ENCODE data around the gene AGAP3. TPM values are rescaled to one million over a fixed set of nuclear protein-coding genes. Genes with fewer than 3 reads are reported as not detected.

Gene AGAP3
- total RNA-seq, 1 experiment from 2014 or later, result 70.2 TPM

GRCh38 chr7:151148319-151149259 lies 62.3 kb downstream of the AGAP3 start:
- POLR2A ChIA-PET, result no interaction called here

DNA sequence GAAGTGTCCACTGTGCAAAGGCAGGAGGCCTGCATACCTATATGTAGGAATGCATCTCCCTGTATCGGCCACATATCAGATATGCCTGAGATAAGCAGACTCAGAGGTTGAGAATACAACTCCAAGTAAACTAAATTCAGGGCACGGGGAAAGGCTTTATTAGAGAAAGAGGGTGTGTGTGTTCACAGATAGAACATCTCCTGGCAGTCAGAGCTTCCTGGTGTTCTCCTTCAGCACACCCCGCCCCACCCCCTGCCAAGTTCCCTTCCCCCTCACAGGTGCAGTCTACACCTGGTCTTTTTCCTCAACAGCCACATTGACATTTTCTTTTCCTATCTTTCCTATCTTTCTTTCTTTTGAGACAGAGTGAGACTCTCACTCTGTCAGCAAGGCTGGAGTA lies 64.1 kb downstream of the AGAP3 start:
- no TSS peak for BruUV-seq (replicated peaks)
- H3K27me3 Mint-ChIP-seq (ENCODE audit: insufficient read depth, unreplicated experiment), result peaks cover 2% of the 10 kb centered on the region
- TF ChIP-seq, protein P1, sequence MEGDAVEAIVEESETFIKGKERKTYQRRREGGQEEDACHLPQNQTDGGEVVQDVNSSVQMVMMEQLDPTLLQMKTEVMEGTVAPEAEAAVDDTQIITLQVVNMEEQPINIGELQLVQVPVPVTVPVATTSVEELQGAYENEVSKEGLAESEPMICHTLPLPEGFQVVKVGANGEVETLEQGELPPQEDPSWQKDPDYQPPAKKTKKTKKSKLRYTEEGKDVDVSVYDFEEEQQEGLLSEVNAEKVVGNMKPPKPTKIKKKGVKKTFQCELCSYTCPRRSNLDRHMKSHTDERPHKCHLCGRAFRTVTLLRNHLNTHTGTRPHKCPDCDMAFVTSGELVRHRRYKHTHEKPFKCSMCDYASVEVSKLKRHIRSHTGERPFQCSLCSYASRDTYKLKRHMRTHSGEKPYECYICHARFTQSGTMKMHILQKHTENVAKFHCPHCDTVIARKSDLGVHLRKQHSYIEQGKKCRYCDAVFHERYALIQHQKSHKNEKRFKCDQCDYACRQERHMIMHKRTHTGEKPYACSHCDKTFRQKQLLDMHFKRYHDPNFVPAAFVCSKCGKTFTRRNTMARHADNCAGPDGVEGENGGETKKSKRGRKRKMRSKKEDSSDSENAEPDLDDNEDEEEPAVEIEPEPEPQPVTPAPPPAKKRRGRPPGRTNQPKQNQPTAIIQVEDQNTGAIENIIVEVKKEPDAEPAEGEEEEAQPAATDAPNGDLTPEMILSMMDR (IDR thresholded peaks at IDR 0.05; ENCODE audit: insufficient read depth in 1 of 2, low read depth in 1 of 2, low read length in 1 of 2, severe bottlenecking in 1 of 2, unreplicated experiment in 1 of 2), result no peak
- no peak overlapping the region for H3K27ac Mint-ChIP-seq (ENCODE audit: unreplicated experiment)
- Histone ChIP-seq H3K27me3 (replicated peaks; ENCODE audit: control insufficient read depth, insufficient read depth, low read length) (peaks cover 1% of the 10 kb centered on the region; the same call in 1 of the 2 replicates), H3K4me1 (no peaks in the 10 kb centered on the region), H3K36me3 (ENCODE audit: control insufficient read depth, insufficient read depth, low read length) (no peaks in the 10 kb centered on the region), H3K4me3 (ENCODE audit: low read depth, low read length) (no peak overlapping the region), H3K9me3 (no peaks in the 10 kb centered on the region)
- POLR2A ChIA-PET, result no interaction called here
- H3K9me3 Mint-ChIP-seq (ENCODE audit: unreplicated experiment), result no peaks in the 10 kb centered on the region
- peak in 1 of 2 experiments; percentile 10 for DNase-seq
- H3K4me3 Mint-ChIP-seq (ENCODE audit: unreplicated experiment), result no peak overlapping the region
- CTCF ChIA-PET, result no interaction called here
- peaks cover 6% of the 10 kb centered on the region for H3K36me3 Mint-ChIP-seq (ENCODE audit: insufficient read depth, unreplicated experiment)
- intact Hi-C loops (cut with micrococcal nuclease; ENCODE audit: unreplicated experiment), result no loop called here
- no peaks in the 10 kb centered on the region for H3K4me1 Mint-ChIP-seq (ENCODE audit: low read depth, unreplicated experiment)

More at GRCh38 chr7:151148319-151149259, 62.3 kb downstream of the AGAP3 start:
- intact Hi-C loops (cut with micrococcal nuclease; ENCODE audit: unreplicated experiment), result no loop called here
- Mint-ChIP-seq H3K27me3 (ENCODE audit: insufficient read depth, unreplicated experiment) (no peaks in the 10 kb centered on the region), H3K27ac (ENCODE audit: unreplicated experiment) (no peak overlapping the region), H3K9me3 (ENCODE audit: unreplicated experiment) (no peaks in the 10 kb centered on the region), H3K4me3 (ENCODE audit: unreplicated experiment) (no peak overlapping the region), H3K36me3 (ENCODE audit: insufficient read depth, unreplicated experiment) (peaks cover 10% of the 10 kb centered on the region), H3K4me1 (ENCODE audit: low read depth, unreplicated experiment) (no peaks in the 10 kb centered on the region)
- no peaks in the 10 kb centered on the region for H3K4me1 ChIP-seq
- no peaks in the 10 kb centered on the region for H3K27me3 ChIP-seq (replicated peaks; ENCODE audit: control insufficient read depth, insufficient read depth, low read length)
- CTCF ChIA-PET, result interaction anchor here (2.9 kb wide), 1 partner anchor 24 kb away, joined by 14 read pairs; no protein-coding TSS in a partner anchor
- TF ChIP-seq, protein P1 (IDR thresholded peaks at IDR 0.05; ENCODE audit: insufficient read depth in 1 of 2, low read depth in 1 of 2, low read length in 1 of 2, severe bottlenecking in 1 of 2, unreplicated experiment in 1 of 2), result no peak
- no peak overlapping the region for H3K4me3 ChIP-seq (ENCODE audit: low read depth, low read length)
- peaks cover 2% of the 10 kb centered on the region; the same call in 1 of the 2 replicates for H3K36me3 ChIP-seq (ENCODE audit: control insufficient read depth, insufficient read depth, low read length)
- H3K9me3 ChIP-seq, result no peaks in the 10 kb centered on the region
- DNase-seq, result no peak
- no TSS peak for BruUV-seq (replicated peaks)

DNA sequence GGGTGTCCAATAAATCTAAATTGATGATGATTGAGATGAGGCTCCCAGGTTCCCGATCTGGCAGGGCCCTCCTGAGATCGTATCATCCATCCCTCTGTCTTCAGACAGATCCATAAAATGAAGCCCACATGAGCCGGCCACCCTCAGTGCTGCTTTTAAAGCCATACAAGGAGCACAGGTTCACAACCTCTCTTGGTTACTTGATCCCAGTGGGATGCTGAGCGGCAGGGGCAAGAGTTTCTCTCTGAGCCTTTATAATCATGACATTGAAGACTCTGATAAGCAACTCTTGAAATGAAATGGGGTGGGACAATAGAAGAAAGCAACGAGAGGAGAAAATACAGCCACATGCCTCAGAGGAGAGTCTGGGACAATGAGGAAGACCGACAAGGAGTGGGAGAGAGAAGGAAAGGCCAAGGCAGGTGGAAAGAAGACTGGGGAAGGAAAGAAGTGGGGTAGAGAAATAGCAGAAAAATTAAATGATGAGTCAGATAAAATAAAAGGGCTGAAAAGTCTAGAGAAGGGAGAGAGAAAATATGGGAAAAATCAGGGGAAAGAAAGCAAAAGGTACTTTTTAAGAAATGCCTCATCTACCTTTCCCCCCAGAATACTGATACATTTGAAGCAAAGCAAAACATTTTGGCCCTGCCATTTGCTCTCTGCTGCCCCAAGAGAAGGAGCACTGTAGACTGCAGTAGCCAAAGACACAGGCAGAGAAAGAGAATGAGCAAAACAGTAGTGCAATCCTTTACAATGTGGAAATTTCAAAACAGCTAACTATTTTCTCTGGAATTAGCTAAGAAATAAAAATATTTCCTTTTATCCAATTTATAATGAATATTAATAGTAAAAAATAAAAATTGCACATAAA lies 66.6 kb downstream of the AGAP3 start:
- TF ChIP-seq, protein P1 (IDR thresholded peaks at IDR 0.05; ENCODE audit: insufficient read depth in 1 of 2, low read depth in 1 of 2, low read length in 1 of 2, severe bottlenecking in 1 of 2, unreplicated experiment in 1 of 2), result peak in 1 of 2 experiments; percentile 34
- Histone ChIP-seq H3K27me3 (replicated peaks; ENCODE audit: control insufficient read depth, insufficient read depth, low read length) (peaks cover 1% of the 10 kb centered on the region; the same call in 1 of the 2 replicates), H3K9me3 (no peaks in the 10 kb centered on the region), H3K36me3 (ENCODE audit: control insufficient read depth, insufficient read depth, low read length) (no peaks in the 10 kb centered on the region), H3K4me3 (ENCODE audit: low read depth, low read length) (no peak overlapping the region), H3K4me1 (no peaks in the 10 kb centered on the region)
- Mint-ChIP-seq H3K4me1 (ENCODE audit: low read depth, unreplicated experiment) (no peaks in the 10 kb centered on the region), H3K36me3 (ENCODE audit: insufficient read depth, unreplicated experiment) (peaks cover 6% of the 10 kb centered on the region), H3K4me3 (ENCODE audit: unreplicated experiment) (no peak overlapping the region), H3K27me3 (ENCODE audit: insufficient read depth, unreplicated experiment) (peaks cover 4% of the 10 kb centered on the region), H3K27ac (ENCODE audit: unreplicated experiment) (no peak overlapping the region), H3K9me3 (ENCODE audit: unreplicated experiment) (no peaks in the 10 kb centered on the region)
- no TSS peak for BruUV-seq (replicated peaks)
- CTCF ChIA-PET, result no interaction called here
- intact Hi-C loops (cut with micrococcal nuclease; ENCODE audit: unreplicated experiment), result no loop called here
- DNase-seq, result no peak
- POLR2A ChIA-PET, result no interaction called here

Data from Caco-2 (cell line).